NCI-H128 (cell line): Measurements from ENCODE around the gene SH3PXD2A.
"Not testable (repeated sequence)": the region's sequence is repeated elsewhere in the genome, so short reads cannot be mapped to it uniquely, and the experiment has no call there.

Experiments
- DNase-seq: peaks from one replicate; lab custom pipeline; 2025; ENCODE audit not compliant: unreplicated experiment; lab: John Stamatoyannopoulos, UW

SH3PXD2A gene

GRCh38 chr10:103851261-103851660 is 4.1 kb downstream of the SH3PXD2A start:
- no peak for DNase-seq

GRCh38 chr10:103850572-103850895 is 4.8 kb downstream of the SH3PXD2A start:
- DNase-seq: no peak

GRCh38 chr10:103849880-103850571 is 5.3 kb downstream of the SH3PXD2A start:
- no peak for DNase-seq

GRCh38 chr10:103849212-103849877 is 6.0 kb downstream of the SH3PXD2A start:
- no peak for DNase-seq

GRCh38 chr10:103847909-103848468 is 7.4 kb downstream of the SH3PXD2A start:
- no peak for DNase-seq

GRCh38 chr10:103847346-103847745 is 8.0 kb downstream of the SH3PXD2A start:
- DNase-seq: no peak

- DNase-seq: no peak
These were observed 9.4 kb downstream of the SH3PXD2A start for GRCh38 chr10:103845972-103846371.

- not testable (repeated sequence) for DNase-seq
These were observed 10.0 kb downstream of the SH3PXD2A start for GRCh38 chr10:103845346-103845745.

GRCh38 chr10:103843854-103844570 is 11.4 kb downstream of the SH3PXD2A start:
- DNase-seq: no peak

GRCh38 chr10:103843045-103843444 is 12.3 kb downstream of the SH3PXD2A start:
- DNase-seq: no peak

GRCh38 chr10:103842605-103843004 is 12.8 kb downstream of the SH3PXD2A start:
- DNase-seq: no peak

GRCh38 chr10:103841519-103841918 is 13.9 kb downstream of the SH3PXD2A start:
- DNase-seq: no peak

GRCh38 chr10:103840740-103841070 is 14.7 kb downstream of the SH3PXD2A start:
- DNase-seq: no peak

GRCh38 chr10:103839872-103840739 is 15.3 kb downstream of the SH3PXD2A start:
- no peak for DNase-seq

GRCh38 chr10:103839519-103839871 is 15.9 kb downstream of the SH3PXD2A start:
- DNase-seq: no peak

GRCh38 chr10:103838862-103839518 is 16.4 kb downstream of the SH3PXD2A start:
- DNase-seq: no peak

- no peak for DNase-seq
These were observed 17.3 kb downstream of the SH3PXD2A start for GRCh38 chr10:103838070-103838395.

GRCh38 chr10:103837370-103838069 is 17.9 kb downstream of the SH3PXD2A start:
- DNase-seq: no peak

GRCh38 chr10:103836861-103837260 is 18.5 kb downstream of the SH3PXD2A start:
- no peak for DNase-seq

- DNase-seq: no peak
These were observed 19.1 kb downstream of the SH3PXD2A start for GRCh38 chr10:103836273-103836672.
